IPS-20b (cell line): ENCODE results near the gene PROSER2.

Experiments used
- H3K27ac ChIP-seq: one replicate; pipeline ENCODE4 v1.5.1; 2013; ENCODE audit warnings: low read length
- H3K27me3 ChIP-seq: 2 replicates; pipeline ENCODE4 v1.6.1; 2013; ENCODE audit warnings: mild to moderate bottlenecking, low read length, inconsistent platforms; ENCODE audit not compliant: insufficient read depth
- H3K36me3 ChIP-seq: 2 replicates; pipeline ENCODE4 v1.6.1; 2013; ENCODE audit warnings: low read depth, mild to moderate bottlenecking, inconsistent platforms, low read length, moderate library complexity; ENCODE audit not compliant: insufficient read depth
- H3K4me1 ChIP-seq: 2 replicates; pipeline ENCODE4 v1.6.1; 2013; ENCODE audit warnings: mild to moderate bottlenecking, control low read depth, inconsistent platforms, low read length, moderate library complexity; ENCODE audit not compliant: insufficient read depth
- H3K4me3 ChIP-seq: 2 replicates; pipeline ENCODE4 v1.5.1; 2013; ENCODE audit warnings: mild to moderate bottlenecking, low read length, inconsistent platforms
- H3K9ac ChIP-seq: 2 replicates; pipeline ENCODE4 v1.6.1; 2013; ENCODE audit warnings: low read depth, mild to moderate bottlenecking, inconsistent platforms, low read length, moderate library complexity
- H3K9me3 ChIP-seq: 2 replicates; pipeline ENCODE4 v1.6.1; 2013; ENCODE audit warnings: mild to moderate bottlenecking, low read depth, low read length, inconsistent platforms; ENCODE audit not compliant: insufficient read depth

Gene PROSER2, protein sequence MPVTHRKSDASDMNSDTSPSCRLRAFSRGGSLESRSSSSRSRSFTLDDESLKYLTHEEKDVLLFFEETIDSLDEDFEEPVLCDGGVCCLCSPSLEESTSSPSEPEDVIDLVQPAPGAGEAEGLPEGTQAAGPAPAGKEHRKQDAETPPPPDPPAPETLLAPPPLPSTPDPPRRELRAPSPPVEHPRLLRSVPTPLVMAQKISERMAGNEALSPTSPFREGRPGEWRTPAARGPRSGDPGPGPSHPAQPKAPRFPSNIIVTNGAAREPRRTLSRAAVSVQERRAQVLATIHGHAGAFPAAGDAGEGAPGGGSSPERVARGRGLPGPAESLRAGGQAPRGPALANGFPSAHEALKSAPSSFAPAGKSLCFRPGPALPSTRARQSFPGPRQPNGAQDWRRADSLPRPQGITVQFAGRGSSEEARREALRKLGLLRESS

DNA sequence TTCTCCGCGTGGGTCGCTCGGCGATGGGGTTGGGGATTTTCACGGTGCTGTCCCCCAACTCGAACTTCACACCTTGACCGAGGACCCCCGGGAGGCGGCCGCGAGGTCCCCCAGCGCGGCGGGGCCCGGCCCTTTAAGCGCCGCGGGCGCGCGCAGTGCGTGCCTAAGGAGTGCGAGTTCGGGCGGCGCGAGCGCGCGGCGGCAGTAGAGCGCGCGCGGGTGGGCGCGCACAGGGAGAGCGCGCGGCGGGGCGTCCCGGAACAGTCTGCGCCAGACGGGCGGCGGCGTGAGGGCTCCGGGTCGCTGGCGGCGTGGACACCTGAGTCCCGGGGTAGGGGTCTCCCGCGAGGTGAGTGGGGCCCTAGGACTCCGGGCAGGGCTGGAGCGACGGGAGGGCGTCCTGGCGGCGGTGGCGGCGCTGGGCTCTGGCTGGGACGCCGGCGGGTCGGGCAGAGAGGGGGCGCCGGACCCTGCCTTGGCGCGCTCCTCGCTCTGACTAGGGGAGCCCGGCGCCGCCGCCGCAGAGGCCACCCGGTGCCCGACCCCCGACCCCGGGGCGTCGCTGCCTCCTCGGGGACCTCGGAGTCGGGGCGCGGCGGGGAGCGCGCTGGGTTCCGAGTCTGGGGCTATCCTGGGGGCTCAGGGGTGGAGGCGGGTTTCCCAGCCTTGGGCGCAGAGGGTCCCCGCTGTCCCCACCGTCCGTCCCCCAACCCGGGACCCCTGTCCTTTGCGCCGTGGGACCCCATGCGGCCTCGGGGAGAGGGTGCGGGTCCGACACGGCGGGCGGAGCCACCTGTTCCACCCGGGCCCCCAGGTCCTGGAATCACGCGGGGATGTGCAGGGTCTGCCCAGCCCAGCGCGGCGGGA lies at the start of gene PROSER2:
PROSER2 (plus strand) TSS at position 235 of the 867 bp plus-strand sequence. CDS start 28,722 bp downstream, outside the sequence.
- Histone ChIP-seq H3K27ac (no peak within 1 kb of the TSS), H3K9me3 (no peaks in the 10 kb centered on the region), H3K36me3 (no peaks in the 10 kb centered on the region), H3K4me1 (0 out of 2 replicates have a peak, but pooled peaks cover 3% of the 10 kb centered on the region), H3K4me3 (peak within 1 kb of the TSS; percentile 68), H3K9ac (peak within 1 kb of the TSS; percentile 52; the same call in 1 of the 2 replicates), H3K27me3 (peaks cover 18% of the 10 kb centered on the region)

DNA sequence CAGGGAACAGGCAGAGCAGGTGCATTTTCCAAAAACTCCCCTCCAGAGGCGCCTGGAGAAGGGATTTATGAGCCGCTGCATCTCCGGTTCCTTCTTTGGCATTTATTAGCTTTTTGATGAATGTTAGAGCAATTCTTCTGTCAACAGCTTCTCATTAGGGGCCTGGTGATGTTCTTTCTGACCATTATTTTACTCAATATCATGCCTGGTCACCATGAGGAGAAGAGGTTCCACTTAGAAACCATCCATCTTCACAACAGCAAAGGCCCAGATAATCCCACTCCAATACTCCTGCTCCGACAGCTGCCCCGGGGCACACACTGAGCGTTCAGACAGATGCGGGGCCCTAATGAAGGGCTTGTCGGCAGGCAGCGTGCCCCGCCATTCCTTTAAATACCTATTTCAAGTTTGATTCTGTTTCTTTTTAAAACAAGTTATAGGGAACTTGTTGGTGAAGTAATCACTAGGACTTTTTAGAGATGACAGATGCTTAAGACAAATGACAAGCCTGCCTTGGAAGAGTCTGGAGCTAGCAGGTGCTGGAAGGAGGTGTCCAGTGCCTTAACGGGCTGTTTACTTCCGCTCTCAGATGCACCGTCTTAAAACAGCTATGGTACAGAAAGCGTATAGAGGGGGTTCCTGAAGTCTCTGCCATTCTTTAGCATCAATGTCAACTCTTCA lies 49.3 kb upstream of the PROSER2 start:
- Histone ChIP-seq H3K4me3 (no peak overlapping the region), H3K27me3 (no peaks in the 10 kb centered on the region), H3K27ac (no peak overlapping the region)

DNA sequence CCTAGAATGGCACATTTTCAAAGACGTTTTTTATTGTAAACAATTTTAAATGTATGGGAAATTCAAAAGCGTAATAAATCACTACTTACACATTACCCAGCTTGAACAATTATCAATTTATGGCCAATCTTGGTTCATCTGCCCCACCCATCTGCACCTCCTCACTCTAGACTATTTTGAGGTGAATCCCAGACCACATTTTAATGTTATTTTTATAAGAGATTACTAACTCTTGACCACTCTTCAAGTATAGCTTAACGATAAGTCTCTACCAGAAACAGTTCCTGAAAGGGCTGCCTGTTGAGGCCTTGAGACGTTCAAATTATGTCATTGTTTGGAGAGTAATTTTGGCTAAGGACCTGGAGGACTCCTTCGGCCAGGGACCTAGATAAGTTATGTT lies 47.7 kb upstream of the PROSER2 start:
- H3K4me1 ChIP-seq, result no peaks in the 10 kb centered on the region
- no peak overlapping the region for H3K9ac ChIP-seq
- H3K36me3 ChIP-seq, result no peaks in the 10 kb centered on the region
- no peaks in the 10 kb centered on the region for H3K9me3 ChIP-seq
- H3K27me3 ChIP-seq, result no peaks in the 10 kb centered on the region
- no peak overlapping the region for H3K4me3 ChIP-seq
- no peak overlapping the region for H3K27ac ChIP-seq

More for the DNA sequence above, 49.3 kb upstream of the PROSER2 start:
- H3K36me3 ChIP-seq, result no peaks in the 10 kb centered on the region
- H3K9me3 ChIP-seq, result no peaks in the 10 kb centered on the region
- H3K9ac ChIP-seq, result no peak overlapping the region
- H3K4me1 ChIP-seq, result no peaks in the 10 kb centered on the region

DNA sequence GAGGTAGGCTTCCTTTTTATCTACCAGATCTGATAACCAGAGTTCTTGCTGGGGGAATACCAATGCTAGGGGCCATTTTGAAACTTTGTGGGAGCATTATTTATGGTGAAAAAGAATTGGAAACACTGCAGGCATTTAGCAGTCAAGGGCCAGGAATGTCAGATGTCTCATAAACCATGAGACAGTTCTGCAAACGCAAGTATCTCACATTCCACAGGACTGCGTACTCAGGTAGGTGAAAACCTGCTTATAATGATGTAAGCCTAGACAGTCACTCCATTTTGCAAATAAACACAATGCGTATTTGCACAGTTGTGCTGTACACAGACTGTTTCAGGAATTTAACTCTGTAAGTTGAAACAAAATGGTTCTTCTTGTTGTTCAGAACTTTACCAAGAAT lies 47.1 kb upstream of the PROSER2 start:
- Histone ChIP-seq H3K4me3 (no peak overlapping the region), H3K4me1 (no peaks in the 10 kb centered on the region), H3K36me3 (no peaks in the 10 kb centered on the region), H3K27ac (no peak overlapping the region), H3K9ac (no peak overlapping the region), H3K9me3 (no peaks in the 10 kb centered on the region), H3K27me3 (no peaks in the 10 kb centered on the region)

DNA sequence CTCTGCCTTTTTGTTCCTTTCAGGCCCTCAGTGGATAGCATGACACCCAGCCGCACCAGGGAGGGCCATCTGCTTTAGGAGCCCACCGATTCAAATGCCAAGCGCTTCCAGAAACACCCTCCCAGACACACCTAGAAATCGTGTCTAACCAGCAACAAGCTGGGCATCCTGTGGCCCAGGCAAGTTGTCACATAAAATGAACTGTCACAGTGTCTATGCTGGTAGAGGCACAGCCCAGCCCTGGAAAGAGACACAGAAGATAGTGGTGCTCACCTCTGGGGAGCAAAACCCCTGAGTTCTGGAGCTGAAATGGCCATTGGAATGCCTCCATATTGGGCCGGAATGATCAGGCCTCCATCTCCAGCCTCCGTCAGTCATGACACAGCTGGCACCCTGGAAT lies 42.0 kb upstream of the PROSER2 start:
- no peak overlapping the region for H3K27ac ChIP-seq
- H3K4me3 ChIP-seq, result no peak overlapping the region
- no peaks in the 10 kb centered on the region for H3K27me3 ChIP-seq
- H3K9me3 ChIP-seq, result no peaks in the 10 kb centered on the region
- no peak overlapping the region for H3K9ac ChIP-seq
- no peaks in the 10 kb centered on the region for H3K36me3 ChIP-seq
- H3K4me1 ChIP-seq, result no peaks in the 10 kb centered on the region

DNA sequence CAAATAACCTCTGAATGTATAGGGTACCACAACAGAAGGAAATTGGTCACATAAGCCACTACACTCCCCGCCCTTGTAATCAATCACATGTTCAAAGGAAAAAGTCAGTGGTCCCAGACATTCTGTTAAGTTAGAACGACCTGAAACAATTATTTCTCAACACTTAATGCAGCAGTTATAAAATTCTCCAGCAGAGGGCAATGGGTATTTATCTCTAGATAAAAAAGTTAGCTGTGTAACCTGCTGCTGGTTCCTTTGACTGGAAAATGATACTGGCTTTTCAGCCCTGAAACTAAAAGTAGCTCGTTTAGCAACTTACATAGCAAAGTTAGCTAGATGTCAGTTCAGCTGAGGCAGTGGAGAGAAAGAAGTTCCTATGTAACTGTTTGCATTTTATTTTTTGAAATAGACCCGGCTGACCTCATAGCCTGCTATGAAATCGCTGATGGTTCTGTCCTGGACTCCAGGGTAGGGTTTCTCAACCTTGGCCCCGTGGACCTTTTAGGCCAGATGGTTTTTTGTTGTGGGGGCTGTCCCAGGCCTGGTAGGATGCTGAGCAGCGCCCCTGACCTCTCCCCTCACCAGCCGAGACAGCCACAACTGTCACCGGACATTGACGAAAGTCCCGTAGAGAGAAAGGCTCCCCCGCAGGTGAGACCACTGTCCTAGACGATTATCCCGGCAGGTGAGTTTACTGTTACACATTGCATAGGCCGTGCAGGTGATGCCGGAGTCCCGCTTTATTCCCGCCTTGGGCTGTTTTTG lies 40.2 kb upstream of the PROSER2 start:
- Histone ChIP-seq H3K4me3 (no peak overlapping the region), H3K27me3 (no peaks in the 10 kb centered on the region), H3K9me3 (no peaks in the 10 kb centered on the region), H3K9ac (no peak overlapping the region), H3K27ac (no peak overlapping the region), H3K4me1 (no peaks in the 10 kb centered on the region), H3K36me3 (no peaks in the 10 kb centered on the region)

DNA sequence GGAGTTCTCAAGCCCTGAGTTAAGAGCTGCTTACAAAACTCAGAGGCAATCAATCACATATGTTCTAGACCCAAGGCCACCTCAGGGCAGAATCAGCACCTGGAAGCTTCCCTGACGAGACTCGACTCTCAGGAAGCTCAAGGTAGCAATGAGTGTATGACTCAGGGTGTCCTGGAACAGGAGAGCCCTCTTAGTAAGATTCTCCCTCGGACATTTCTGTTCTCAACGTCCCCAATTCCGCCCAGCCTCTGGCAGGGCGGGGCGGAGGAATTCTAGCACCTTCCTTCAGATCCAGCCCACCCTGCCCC lies 39.6 kb upstream of the PROSER2 start:
- Histone ChIP-seq H3K27me3 (no peaks in the 10 kb centered on the region), H3K4me3 (no peak overlapping the region), H3K36me3 (no peaks in the 10 kb centered on the region)

DNA sequence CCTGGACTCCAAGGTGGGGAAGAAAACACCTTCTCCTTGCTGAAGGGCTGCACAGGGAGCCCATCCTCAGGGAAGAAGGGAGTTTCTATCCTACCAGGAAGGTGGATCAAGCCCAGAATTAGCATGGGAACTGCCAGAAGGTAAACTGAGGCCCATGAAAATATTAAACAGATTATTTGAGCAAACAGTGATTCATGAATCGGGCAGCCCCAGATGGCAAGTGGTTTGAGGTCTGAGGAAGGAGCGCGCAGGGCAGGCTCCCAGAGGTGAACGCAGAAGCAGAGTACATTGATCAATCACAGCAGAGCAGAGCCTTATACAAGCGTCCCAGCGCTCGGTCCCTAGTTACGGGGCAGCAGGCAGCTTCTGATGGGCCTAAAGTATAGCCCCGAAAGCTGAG lies 35.8 kb upstream of the PROSER2 start:
- Histone ChIP-seq H3K4me3 (no peak overlapping the region), H3K27ac (no peak overlapping the region), H3K4me1 (no peaks in the 10 kb centered on the region), H3K9me3 (no peaks in the 10 kb centered on the region), H3K9ac (no peak overlapping the region), H3K27me3 (no peaks in the 10 kb centered on the region), H3K36me3 (no peaks in the 10 kb centered on the region)

More for the DNA sequence above, 39.6 kb upstream of the PROSER2 start:
- Histone ChIP-seq H3K9me3 (no peaks in the 10 kb centered on the region), H3K27ac (no peak overlapping the region), H3K4me1 (no peaks in the 10 kb centered on the region), H3K9ac (no peak overlapping the region)

DNA sequence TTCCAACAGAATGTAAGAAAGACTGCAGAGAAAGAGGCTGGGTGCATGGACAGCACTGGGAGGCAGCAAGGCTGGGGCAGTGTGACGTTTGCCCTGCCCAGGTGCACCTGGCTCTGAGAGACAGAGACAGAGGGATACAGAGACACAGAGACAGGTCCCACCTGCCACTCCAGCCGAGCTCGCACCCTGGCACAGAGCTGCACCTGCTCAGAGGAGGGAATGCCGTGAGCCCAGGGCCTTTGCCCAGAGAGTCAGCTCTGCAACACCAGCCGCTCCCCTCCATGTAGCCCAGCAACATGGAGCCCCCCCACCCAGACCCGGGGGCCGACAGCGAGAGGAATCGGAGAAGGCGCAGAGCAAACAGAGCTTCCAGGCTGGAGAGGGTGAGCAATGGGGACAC lies 35.3 kb upstream of the PROSER2 start:
- Histone ChIP-seq H3K27ac (no peak overlapping the region), H3K4me1 (no peaks in the 10 kb centered on the region), H3K9me3 (no peaks in the 10 kb centered on the region), H3K9ac (no peak overlapping the region), H3K27me3 (no peaks in the 10 kb centered on the region), H3K36me3 (no peaks in the 10 kb centered on the region), H3K4me3 (no peak overlapping the region)

DNA sequence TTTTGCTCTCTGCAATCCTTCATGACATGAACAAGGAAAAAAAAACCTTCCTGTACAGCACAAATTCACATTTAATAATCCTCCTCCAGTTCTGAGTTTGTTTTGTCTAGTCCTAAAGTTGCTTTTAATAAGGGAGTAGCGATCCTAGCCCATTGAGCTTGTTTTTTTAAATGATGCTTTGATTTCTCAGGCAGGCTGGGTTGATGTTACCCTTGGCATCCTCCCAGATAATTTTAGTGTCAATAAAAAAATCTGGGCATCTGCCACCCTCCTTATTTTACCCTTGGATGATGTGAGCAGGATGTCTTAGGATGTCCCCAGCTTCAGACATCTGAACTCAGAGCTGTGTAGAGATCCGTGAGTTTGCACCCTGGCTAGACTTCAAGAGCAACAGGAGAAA lies 33.9 kb upstream of the PROSER2 start:
- Histone ChIP-seq H3K4me1 (no peaks in the 10 kb centered on the region), H3K9ac (no peak overlapping the region), H3K9me3 (no peaks in the 10 kb centered on the region), H3K27me3 (no peaks in the 10 kb centered on the region), H3K4me3 (no peak overlapping the region), H3K27ac (no peak overlapping the region), H3K36me3 (no peaks in the 10 kb centered on the region)

DNA sequence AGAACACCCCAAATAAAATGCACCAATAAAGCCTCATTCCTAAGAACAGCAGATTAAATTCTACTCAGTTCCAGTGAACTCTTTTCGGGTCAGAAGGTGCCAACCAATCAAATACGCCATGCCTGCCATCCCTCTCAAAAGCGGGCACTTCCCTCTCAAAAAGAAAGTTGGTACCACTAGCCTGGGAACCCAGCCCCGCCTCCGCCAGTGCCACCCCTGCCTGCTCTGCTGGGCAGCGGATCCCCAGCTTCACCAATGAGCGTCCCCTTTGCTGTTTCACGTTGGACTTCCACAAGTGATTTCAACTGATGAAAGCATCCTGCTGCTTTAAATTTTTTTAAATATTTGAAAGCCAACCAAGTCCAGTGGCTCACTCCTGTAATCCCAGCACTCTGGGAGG lies 33.2 kb upstream of the PROSER2 start:
- Histone ChIP-seq H3K4me3 (no peak overlapping the region), H3K27me3 (no peaks in the 10 kb centered on the region), H3K27ac (no peak overlapping the region), H3K4me1 (no peaks in the 10 kb centered on the region), H3K9ac (no peak overlapping the region), H3K9me3 (no peaks in the 10 kb centered on the region), H3K36me3 (no peaks in the 10 kb centered on the region)
